SK-N-SH (cell line): ENCODE data around the gene WBP11. TPM values are rescaled to one million over a fixed set of nuclear protein-coding genes. Genes with fewer than 3 reads are reported as not detected.

Source experiments
- CTCF ChIA-PET: fragments of 300-600, 350-600 bp; formaldehyde crosslinking; extraction: SDS; loops from one replicate; lab custom pipeline; 2021; lab: Yijun Ruan, JAX
- POLR2A ChIA-PET: fragments of 350-600 bp; sonication (Branson Sonifier 250); formaldehyde crosslinking; extraction: SDS; loops from one replicate; lab custom pipeline; 2020; ENCODE audit warnings: antibody characterized with exemption, inconsistent platforms; lab: Yijun Ruan, JAX
- DNase-seq: peaks from one replicate; pipeline ENCODE4 v3.0.0; 2012
- H2AFZ ChIP-seq: fragments of 200-600 bp; sonication (generic); 2 replicates; pipeline ENCODE4 v1.8.1; 2016; ENCODE audit warnings: antibody characterized with exemption, mild to moderate bottlenecking, low read depth
- H3F3A ChIP-seq: fragments of 200-600 bp; sonication (generic); replicated peaks from 2 replicates; pipeline ENCODE3; 2016; ENCODE audit warnings: antibody characterized with exemption, mild to moderate bottlenecking; ENCODE audit not compliant: insufficient read depth
- H3K27ac ChIP-seq, 2 experiments: fragments of 200-500 bp in 1 of 2; fragments of 200-600 bp in 1 of 2; sonication (Bioruptor generic) in 1 of 2; sonication (generic), shearing (Covaris generic) in 1 of 2; 2 replicates each; pipeline versions ENCODE4 v1.5.1 to v1.6.1; 2014 to 2016; ENCODE audit warnings: low read depth in 2 of 2, inconsistent platforms in 1 of 2, low read length in 1 of 2, mild to moderate bottlenecking in 1 of 2, mixed read lengths in 1 of 2
- H3K27me3 ChIP-seq: fragments of 200-600 bp; sonication (generic), shearing (Covaris generic); 2 replicates; pipeline ENCODE4 v1.6.1; 2016; ENCODE audit warnings: mixed run types; ENCODE audit not compliant: insufficient read depth
- H3K36me3 ChIP-seq, 2 experiments: fragments of 200-500 bp in 1 of 2; fragments of 200-600 bp in 1 of 2; sonication (Bioruptor generic) in 1 of 2; sonication (generic) in 1 of 2; replicated peaks in 1 of 2; 2 replicates each; pipeline versions ENCODE3 to v1.5.1; 2014 to 2016; ENCODE audit warnings: low read length in 1 of 2, mild to moderate bottlenecking in 1 of 2; ENCODE audit not compliant: insufficient read depth in 2 of 2, control insufficient read depth in 1 of 2
- H3K4me1 ChIP-seq, 2 experiments: fragments of 200-500 bp in 1 of 2; fragments of 200-600 bp in 1 of 2; sonication (Bioruptor generic) in 1 of 2; sonication (generic), shearing (Covaris generic) in 1 of 2; 2 replicates each; pipeline versions ENCODE4 v1.5.1 to v1.6.1; 2014 to 2016; ENCODE audit warnings: low read depth in 1 of 2, low read length in 1 of 2, mixed run types in 1 of 2; ENCODE audit not compliant: insufficient read depth in 2 of 2, control insufficient read depth in 1 of 2
- H3K4me2 ChIP-seq: fragments of 200-600 bp; sonication (generic), shearing (Covaris generic); 2 replicates; pipeline ENCODE4 v1.6.1; 2017; ENCODE audit warnings: mixed run types
- H3K4me3 ChIP-seq, 2 experiments: fragments of 200-500 bp in 1 of 2; fragments of 200-600 bp in 1 of 2; sonication (Bioruptor generic) in 1 of 2; sonication (generic), shearing (Covaris generic) in 1 of 2; 2 replicates each; pipeline versions ENCODE4 v1.5.1 to v1.8.1; 2014 to 2016; ENCODE audit warnings: low read depth in 2 of 2, inconsistent platforms in 1 of 2, low read length in 1 of 2, mild to moderate bottlenecking in 1 of 2, mixed read lengths in 1 of 2, moderate library complexity in 1 of 2
- H3K79me2 ChIP-seq: fragments of 200-600 bp; sonication (generic); 2 replicates; pipeline ENCODE4 v1.8.1; 2017; ENCODE audit warnings: mild to moderate bottlenecking; ENCODE audit not compliant: insufficient read depth
- H3K9ac ChIP-seq: fragments of 200-600 bp; sonication (generic); 2 replicates; pipeline ENCODE4 v1.6.1; 2017; ENCODE audit warnings: mixed run types
- H3K9me2 ChIP-seq: fragments of 200-600 bp; sonication (generic); 2 replicates; pipeline ENCODE4 v1.6.1; 2017; ENCODE audit warnings: mixed run types
- H3K9me3 ChIP-seq: fragments of 200-600 bp; sonication (generic); 2 replicates; pipeline ENCODE4 v1.6.1; 2017; ENCODE audit warnings: mixed run types, mild to moderate bottlenecking, moderate library complexity
- H4K20me1 ChIP-seq: fragments of 200-600 bp; sonication (generic); 2 replicates; pipeline ENCODE4 v1.6.1; 2017; ENCODE audit warnings: mild to moderate bottlenecking, mixed run types; ENCODE audit not compliant: insufficient read depth
- ELF1 ChIP-seq: IDR thresholded peaks from 2 replicates; pipeline ENCODE4 v1.4.0; 2012
- EP300 ChIP-seq, 2 experiments: IDR thresholded peaks; 2 replicates each; pipeline versions ENCODE4 v1.4.0 to v1.6.1; 2012; ENCODE audit warnings: borderline replicate concordance in 1 of 2, low read depth in 1 of 2, low read length in 1 of 2
- EZH2phosphoT487 ChIP-seq: fragments of 200-600 bp; sonication (generic); IDR thresholded peaks from 2 replicates; pipeline ENCODE4 v1.6.1; 2017; ENCODE audit warnings: low read depth, mixed run types, mild to moderate bottlenecking, antibody characterized with exemption, moderate library complexity, borderline replicate concordance
- FOXM1 ChIP-seq: IDR thresholded peaks from 2 replicates; pipeline ENCODE4 v1.4.0; 2012; ENCODE audit warnings: low read depth, mild to moderate bottlenecking
- GABPA ChIP-seq: IDR thresholded peaks from 2 replicates; pipeline ENCODE4 v1.4.0; 2012; ENCODE audit warnings: low read depth, mild to moderate bottlenecking
- GATA2 ChIP-seq: sonication (generic); formaldehyde crosslinking; IDR thresholded peaks from 2 replicates; pipeline ENCODE4 v1.5.0; 2020; ENCODE audit warnings: mild to moderate bottlenecking, missing genetic modification reagents
- JUND ChIP-seq: IDR thresholded peaks from 2 replicates; pipeline ENCODE4 v1.4.0; 2012
- MEF2A ChIP-seq: IDR thresholded peaks from 2 replicates; pipeline ENCODE4 v1.4.0; 2012; ENCODE audit warnings: low read depth, borderline replicate concordance
- MXI1 ChIP-seq: IDR thresholded peaks from 2 replicates; pipeline ENCODE4 v1.6.1; 2012; ENCODE audit warnings: mild to moderate bottlenecking, low read depth, low read length, improper control_type of control experiment
- NFIC ChIP-seq: IDR thresholded peaks from 2 replicates; pipeline ENCODE4 v1.4.0; 2012; ENCODE audit warnings: borderline replicate concordance
- POLR2AphosphoS5 ChIP-seq: IDR thresholded peaks from 2 replicates; pipeline ENCODE4 v1.6.1; 2012; ENCODE audit warnings: low read depth, low read length
- RAD21 ChIP-seq: IDR thresholded peaks from 2 replicates; pipeline ENCODE4 v1.6.1; 2012; ENCODE audit warnings: mild to moderate bottlenecking, low read length
- RFX5 ChIP-seq: IDR thresholded peaks from 2 replicates; pipeline ENCODE4 v1.6.1; 2012; ENCODE audit warnings: mild to moderate bottlenecking, improper control_type of control experiment, low read length
- RXRA ChIP-seq: IDR thresholded peaks from 2 replicates; pipeline ENCODE4 v1.4.0; 2012; ENCODE audit warnings: low read depth, mild to moderate bottlenecking, borderline replicate concordance
- SIN3A ChIP-seq: IDR thresholded peaks from 2 replicates; pipeline ENCODE4 v1.6.1; 2012; ENCODE audit warnings: low read depth, mild to moderate bottlenecking, low read length, moderate library complexity, borderline replicate concordance
- WGBS: methylation state at CpG from one replicate; pipeline ENCODE4 v1.1.6; 2017; ENCODE audit warnings: low lambda C conversion rate; 5-methylcytosine and 5-hydroxymethylcytosine counted together
- polyA plus RNA-seq, 3 experiments: library from polyadenylated mRNA; depleted of rRNA; stranded (reverse); fragments of >200 nt; gene quantifications; 2 replicates each; pipeline ENCODE4 v1.2.3, GENCODE V29; 2012
- TF ChIP-seq, protein P1 (sequence below): fragments of 200-600 bp; sonication (generic); IDR thresholded peaks from 2 replicates; pipeline ENCODE4 v1.6.1; 2017; ENCODE audit warnings: antibody characterized with exemption, mild to moderate bottlenecking, moderate library complexity
- TF ChIP-seq, protein P2 (sequence below): IDR thresholded peaks from 2 replicates; pipeline ENCODE4 v1.4.0; 2012; ENCODE audit warnings: low read depth, borderline replicate concordance
- TF ChIP-seq, protein P3 (sequence below): IDR thresholded peaks from 2 replicates; pipeline ENCODE4; 2012
- TF ChIP-seq, protein P4 (sequence below): IDR thresholded peaks from 2 replicates; pipeline ENCODE4 v1.4.0; 2012; ENCODE audit warnings: low read depth

Gene WBP11
- polyA plus RNA-seq, 1 of the 3 experiments (the other 2 are of a cell fraction): 18.7 TPM

DNA sequence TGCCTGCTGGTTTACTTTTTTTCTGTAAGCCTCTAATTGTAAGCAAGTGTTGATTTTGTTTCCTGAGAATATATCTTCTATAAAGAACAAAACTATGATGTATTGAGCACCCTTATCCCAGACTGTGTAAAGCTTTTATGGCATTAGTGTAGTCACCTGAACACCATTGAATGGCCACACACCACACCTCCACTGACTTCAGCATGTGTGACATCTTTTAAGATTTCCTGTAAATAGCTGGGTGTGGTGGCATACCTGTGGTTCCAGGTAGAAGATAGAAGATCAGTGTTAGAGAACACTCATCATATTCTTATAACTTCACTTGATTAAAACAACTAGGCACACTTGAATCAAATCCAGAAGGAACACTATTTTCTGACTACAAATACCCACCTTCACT lies 51.3 kb downstream of the WBP11 start:
- Histone ChIP-seq H3K36me3 (no peaks in the 10 kb centered on the region), H4K20me1 (no peaks in the 10 kb centered on the region), H3K79me2 (no peaks in the 10 kb centered on the region), H3K9me3 (no peaks in the 10 kb centered on the region), H3K9ac (no peak overlapping the region), H2AFZ (no peak overlapping the region), H3K9me2 (no peaks in the 10 kb centered on the region), H3K27me3 (no peaks in the 10 kb centered on the region), H3K27ac (no peak overlapping the region), H3K4me3 (no peak overlapping the region), H3K4me1 (no peaks in the 10 kb centered on the region), H3K4me2 (no peak overlapping the region), H3F3A (no peaks in the 10 kb centered on the region)
- TF ChIP-seq RXRA: no peak
- TF ChIP-seq JUND: no peak
- POLR2A ChIA-PET: no interaction called here
- CTCF ChIA-PET: no interaction called here
- DNase-seq: no peak

DNA sequence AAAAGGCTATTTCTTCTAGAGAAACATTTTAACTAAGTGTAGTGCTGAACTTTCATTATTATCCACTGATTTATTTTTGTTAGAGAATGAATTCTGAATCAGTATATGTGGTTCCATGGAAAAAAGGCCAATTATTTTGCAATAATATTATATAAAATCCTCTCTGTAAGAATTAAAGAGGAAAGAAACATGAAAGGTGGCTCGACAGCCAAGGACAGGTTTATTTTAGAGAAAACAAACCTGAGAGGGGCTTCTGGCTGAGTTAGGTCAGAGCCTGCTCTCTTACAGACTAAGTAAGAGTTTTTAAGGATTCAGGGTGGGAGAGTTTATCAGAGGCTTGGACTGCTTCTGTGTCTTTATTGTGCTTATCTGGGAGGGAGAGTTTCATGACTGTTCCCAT lies 60.2 kb downstream of the WBP11 start:
- Histone ChIP-seq H3K4me1 (no peaks in the 10 kb centered on the region), H3K27ac (no peak overlapping the region), H2AFZ (no peak overlapping the region), H3K9me2 (no peaks in the 10 kb centered on the region), H3K36me3 (no peaks in the 10 kb centered on the region), H3K9me3 (no peaks in the 10 kb centered on the region), H3F3A (no peaks in the 10 kb centered on the region), H3K4me2 (no peak overlapping the region), H3K27me3 (no peaks in the 10 kb centered on the region), H3K4me3 (no peak overlapping the region), H4K20me1 (no peaks in the 10 kb centered on the region), H3K79me2 (no peaks in the 10 kb centered on the region), H3K9ac (no peak overlapping the region)
- 16% methylated on average over 1 of the region's 1 CpG for WGBS
- ChIA-PET POLR2A (no interaction called here), CTCF (no interaction called here)
- TF ChIP-seq, protein P1, sequence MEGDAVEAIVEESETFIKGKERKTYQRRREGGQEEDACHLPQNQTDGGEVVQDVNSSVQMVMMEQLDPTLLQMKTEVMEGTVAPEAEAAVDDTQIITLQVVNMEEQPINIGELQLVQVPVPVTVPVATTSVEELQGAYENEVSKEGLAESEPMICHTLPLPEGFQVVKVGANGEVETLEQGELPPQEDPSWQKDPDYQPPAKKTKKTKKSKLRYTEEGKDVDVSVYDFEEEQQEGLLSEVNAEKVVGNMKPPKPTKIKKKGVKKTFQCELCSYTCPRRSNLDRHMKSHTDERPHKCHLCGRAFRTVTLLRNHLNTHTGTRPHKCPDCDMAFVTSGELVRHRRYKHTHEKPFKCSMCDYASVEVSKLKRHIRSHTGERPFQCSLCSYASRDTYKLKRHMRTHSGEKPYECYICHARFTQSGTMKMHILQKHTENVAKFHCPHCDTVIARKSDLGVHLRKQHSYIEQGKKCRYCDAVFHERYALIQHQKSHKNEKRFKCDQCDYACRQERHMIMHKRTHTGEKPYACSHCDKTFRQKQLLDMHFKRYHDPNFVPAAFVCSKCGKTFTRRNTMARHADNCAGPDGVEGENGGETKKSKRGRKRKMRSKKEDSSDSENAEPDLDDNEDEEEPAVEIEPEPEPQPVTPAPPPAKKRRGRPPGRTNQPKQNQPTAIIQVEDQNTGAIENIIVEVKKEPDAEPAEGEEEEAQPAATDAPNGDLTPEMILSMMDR: no peak
- TF ChIP-seq GABPA: no peak
- no peak for TF ChIP-seq SIN3A
- no peak for TF ChIP-seq EZH2phosphoT487
- TF ChIP-seq NFIC: no peak
- TF ChIP-seq, protein P2, sequence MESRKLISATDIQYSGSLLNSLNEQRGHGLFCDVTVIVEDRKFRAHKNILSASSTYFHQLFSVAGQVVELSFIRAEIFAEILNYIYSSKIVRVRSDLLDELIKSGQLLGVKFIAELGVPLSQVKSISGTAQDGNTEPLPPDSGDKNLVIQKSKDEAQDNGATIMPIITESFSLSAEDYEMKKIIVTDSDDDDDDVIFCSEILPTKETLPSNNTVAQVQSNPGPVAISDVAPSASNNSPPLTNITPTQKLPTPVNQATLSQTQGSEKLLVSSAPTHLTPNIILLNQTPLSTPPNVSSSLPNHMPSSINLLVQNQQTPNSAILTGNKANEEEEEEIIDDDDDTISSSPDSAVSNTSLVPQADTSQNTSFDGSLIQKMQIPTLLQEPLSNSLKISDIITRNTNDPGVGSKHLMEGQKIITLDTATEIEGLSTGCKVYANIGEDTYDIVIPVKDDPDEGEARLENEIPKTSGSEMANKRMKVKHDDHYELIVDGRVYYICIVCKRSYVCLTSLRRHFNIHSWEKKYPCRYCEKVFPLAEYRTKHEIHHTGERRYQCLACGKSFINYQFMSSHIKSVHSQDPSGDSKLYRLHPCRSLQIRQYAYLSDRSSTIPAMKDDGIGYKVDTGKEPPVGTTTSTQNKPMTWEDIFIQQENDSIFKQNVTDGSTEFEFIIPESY: no peak
- TF ChIP-seq POLR2AphosphoS5: no peak
- no peak for TF ChIP-seq MEF2A
- no peak for TF ChIP-seq RFX5
- TF ChIP-seq, protein P3, sequence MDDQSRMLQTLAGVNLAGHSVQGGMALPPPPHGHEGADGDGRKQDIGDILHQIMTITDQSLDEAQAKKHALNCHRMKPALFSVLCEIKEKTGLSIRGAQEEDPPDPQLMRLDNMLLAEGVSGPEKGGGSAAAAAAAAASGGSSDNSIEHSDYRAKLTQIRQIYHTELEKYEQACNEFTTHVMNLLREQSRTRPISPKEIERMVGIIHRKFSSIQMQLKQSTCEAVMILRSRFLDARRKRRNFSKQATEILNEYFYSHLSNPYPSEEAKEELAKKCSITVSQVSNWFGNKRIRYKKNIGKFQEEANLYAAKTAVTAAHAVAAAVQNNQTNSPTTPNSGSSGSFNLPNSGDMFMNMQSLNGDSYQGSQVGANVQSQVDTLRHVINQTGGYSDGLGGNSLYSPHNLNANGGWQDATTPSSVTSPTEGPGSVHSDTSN: no peak
- TF ChIP-seq GATA2 (CRISPR knock-in tag): no peak
- TF ChIP-seq EP300 (IDR thresholded peaks at IDR 0.05; ENCODE audit: borderline replicate concordance in 1 of 2, low read depth in 1 of 2, low read length in 1 of 2): no peak
- TF ChIP-seq FOXM1: no peak
- TF ChIP-seq RXRA: no peak
- TF ChIP-seq RAD21: no peak
- TF ChIP-seq MXI1: no peak
- TF ChIP-seq, protein P4, sequence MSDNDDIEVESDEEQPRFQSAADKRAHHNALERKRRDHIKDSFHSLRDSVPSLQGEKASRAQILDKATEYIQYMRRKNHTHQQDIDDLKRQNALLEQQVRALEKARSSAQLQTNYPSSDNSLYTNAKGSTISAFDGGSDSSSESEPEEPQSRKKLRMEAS: no peak
- no peak for TF ChIP-seq ELF1
- no peak for DNase-seq
